Measurements from ENCODE around the gene ITGBL1. TPM values are rescaled to one million over a fixed set of nuclear protein-coding genes. Genes with fewer than 3 reads are reported as not detected.

ITGBL1 gene
- total and polyA plus RNA-seq, 2 of the 13 experiments (the other 11 are each of a cell fraction or from before 2014, with no cell fraction given) = 0.02 TPM; not detected in 1

DNA sequence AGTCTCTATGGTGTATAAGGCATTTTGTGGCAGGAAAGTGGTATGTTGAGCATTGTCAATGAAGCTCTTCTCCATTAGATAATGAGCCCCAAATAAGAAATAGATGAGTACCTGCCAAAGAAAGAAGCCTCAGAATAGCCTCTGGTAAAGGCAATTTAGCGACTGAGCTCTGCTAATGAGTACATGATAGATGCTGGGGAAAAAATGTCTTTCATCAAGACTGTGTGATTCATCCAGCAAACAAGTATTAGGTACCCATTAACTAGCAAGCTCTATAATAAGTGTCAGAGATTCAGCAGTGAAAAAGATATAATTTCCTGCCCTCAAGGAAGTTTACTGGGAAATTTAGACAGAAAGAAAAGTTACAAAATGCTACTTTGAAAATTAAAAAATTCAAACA lies 294.6 kb downstream of the ITGBL1 start (continued):
- TF ChIP-seq RBM39 (IDR thresholded peaks at IDR 0.05; ENCODE audit: low read depth, low read length, poor library complexity, severe bottlenecking) = no peak
- no peak for TF ChIP-seq PAF1 (CRISPR knock-in tag; IDR thresholded peaks at IDR 0.05)
- no peak for TF ChIP-seq ZNF34 (CRISPR knock-in tag; IDR thresholded peaks at IDR 0.05; ENCODE audit: borderline replicate concordance)

DNA sequence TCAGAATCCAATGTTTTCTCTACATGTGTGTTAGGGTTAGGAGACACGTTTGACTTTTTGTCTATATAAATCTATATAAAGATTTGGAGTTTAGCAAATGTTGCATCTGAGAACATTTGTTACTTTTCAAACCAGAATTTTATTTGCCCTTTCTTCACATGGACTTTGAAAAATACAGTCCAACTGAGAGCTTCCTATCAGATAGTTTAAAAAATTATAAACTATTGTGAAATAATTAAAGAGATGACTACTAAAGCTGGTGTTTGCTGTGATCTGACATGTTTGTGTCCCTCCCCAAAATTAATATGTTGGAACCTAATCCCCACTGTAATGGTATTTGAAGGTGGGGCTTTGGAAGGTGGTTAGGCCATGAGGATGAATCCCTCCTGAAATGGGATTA lies 297.1 kb downstream of the ITGBL1 start:
- 0% methylated on average over 1 of the region's 1 CpG for WGBS (ENCODE audit: low lambda C conversion rate)
- no TSS peak for BruUV-seq (replicated peaks)
- no peak for TF ChIP-seq ELF4 (CRISPR knock-in tag; IDR thresholded peaks at IDR 0.05; ENCODE audit: borderline replicate concordance)
- TF ChIP-seq, protein P1, sequence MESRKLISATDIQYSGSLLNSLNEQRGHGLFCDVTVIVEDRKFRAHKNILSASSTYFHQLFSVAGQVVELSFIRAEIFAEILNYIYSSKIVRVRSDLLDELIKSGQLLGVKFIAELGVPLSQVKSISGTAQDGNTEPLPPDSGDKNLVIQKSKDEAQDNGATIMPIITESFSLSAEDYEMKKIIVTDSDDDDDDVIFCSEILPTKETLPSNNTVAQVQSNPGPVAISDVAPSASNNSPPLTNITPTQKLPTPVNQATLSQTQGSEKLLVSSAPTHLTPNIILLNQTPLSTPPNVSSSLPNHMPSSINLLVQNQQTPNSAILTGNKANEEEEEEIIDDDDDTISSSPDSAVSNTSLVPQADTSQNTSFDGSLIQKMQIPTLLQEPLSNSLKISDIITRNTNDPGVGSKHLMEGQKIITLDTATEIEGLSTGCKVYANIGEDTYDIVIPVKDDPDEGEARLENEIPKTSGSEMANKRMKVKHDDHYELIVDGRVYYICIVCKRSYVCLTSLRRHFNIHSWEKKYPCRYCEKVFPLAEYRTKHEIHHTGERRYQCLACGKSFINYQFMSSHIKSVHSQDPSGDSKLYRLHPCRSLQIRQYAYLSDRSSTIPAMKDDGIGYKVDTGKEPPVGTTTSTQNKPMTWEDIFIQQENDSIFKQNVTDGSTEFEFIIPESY (CRISPR knock-in tag; IDR thresholded peaks at IDR 0.05) = no peak
- TF ChIP-seq, protein P2, sequence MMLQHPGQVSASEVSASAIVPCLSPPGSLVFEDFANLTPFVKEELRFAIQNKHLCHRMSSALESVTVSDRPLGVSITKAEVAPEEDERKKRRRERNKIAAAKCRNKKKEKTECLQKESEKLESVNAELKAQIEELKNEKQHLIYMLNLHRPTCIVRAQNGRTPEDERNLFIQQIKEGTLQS (CRISPR knock-in tag; IDR thresholded peaks at IDR 0.05) = no peak
- TF ChIP-seq, protein P3, sequence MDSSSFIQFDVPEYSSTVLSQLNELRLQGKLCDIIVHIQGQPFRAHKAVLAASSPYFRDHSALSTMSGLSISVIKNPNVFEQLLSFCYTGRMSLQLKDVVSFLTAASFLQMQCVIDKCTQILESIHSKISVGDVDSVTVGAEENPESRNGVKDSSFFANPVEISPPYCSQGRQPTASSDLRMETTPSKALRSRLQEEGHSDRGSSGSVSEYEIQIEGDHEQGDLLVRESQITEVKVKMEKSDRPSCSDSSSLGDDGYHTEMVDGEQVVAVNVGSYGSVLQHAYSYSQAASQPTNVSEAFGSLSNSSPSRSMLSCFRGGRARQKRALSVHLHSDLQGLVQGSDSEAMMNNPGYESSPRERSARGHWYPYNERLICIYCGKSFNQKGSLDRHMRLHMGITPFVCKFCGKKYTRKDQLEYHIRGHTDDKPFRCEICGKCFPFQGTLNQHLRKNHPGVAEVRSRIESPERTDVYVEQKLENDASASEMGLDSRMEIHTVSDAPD (CRISPR knock-in tag; IDR thresholded peaks at IDR 0.05) = no peak
- no peak for TF ChIP-seq WIZ (CRISPR knock-in tag; IDR thresholded peaks at IDR 0.05)
- no peak for TF ChIP-seq BHLHE40 (IDR thresholded peaks at IDR 0.05; ENCODE audit: low read length)
- no peak for TF ChIP-seq ZNF781 (CRISPR knock-in tag; IDR thresholded peaks at IDR 0.05; ENCODE audit: borderline replicate concordance, not compliant biosample characterization)

More for the DNA sequence above, 297.1 kb downstream of the ITGBL1 start:
- Histone ChIP-seq H3K79me2 (ENCODE audit: insufficient read depth, low read length) (no peaks in the 10 kb centered on the region), H3K4me2 (ENCODE audit: low read depth, low read length) (no peak overlapping the region), H3K9ac (ENCODE audit: insufficient read depth, low read depth, low read length) (no peak overlapping the region), H3K4me1 (ENCODE audit: insufficient read depth, low read length) (no peaks in the 10 kb centered on the region), H3K9me3 (ENCODE audit: low read length) (no peaks in the 10 kb centered on the region), H3K4me3 (replicated peaks in 1 of 3; ENCODE audit: insufficient read depth in 1 of 3, low read depth in 2 of 3, low read length in 3 of 3) (no peak overlapping the region), H4K20me1 (ENCODE audit: insufficient read depth, low read length) (no peaks in the 10 kb centered on the region), H3K36me3 (replicated peaks in 1 of 2; ENCODE audit: control insufficient read depth in 1 of 2, insufficient read depth in 2 of 2, low read length in 2 of 2) (no peaks in the 10 kb centered on the region), H3K27me3 (ENCODE audit: control insufficient read depth in 1 of 2, insufficient read depth in 2 of 2, low read length in 2 of 2) (no peaks in the 10 kb centered on the region), H2AFZ (ENCODE audit: low read length) (no peak overlapping the region), H3K27ac (ENCODE audit: extremely low read length, insufficient read depth, low read length) (no peak overlapping the region)
- no peak for FAIRE-seq
- ChIA-PET POLR2A (no interaction called here), CTCF (ENCODE audit: low intra/inter-chr PET ratio, low total read pairs) (no interaction called here)
- no peak for ATAC-seq
- intact Hi-C loops (cut with micrococcal nuclease; ENCODE audit: unreplicated experiment) = no loop called here
- no peak for DNase-seq (ENCODE audit: low spot score)
- in situ Hi-C loops (cut with HindIII; ENCODE audit: extremely low pct_ligation_motif_present, low pct_unique_long_range_greater_than_20kb) = no loop called here

All from HepG2 (cell line).